GM12875 (cell line): Measurements from ENCODE around the gene RNASEH2A.

Experiments used
- H3K4me3 ChIP-seq: one replicate; pipeline ENCODE4 v1.5.1; 2011; ENCODE audit warnings: low read depth, low read length, control low read depth
- TF ChIP-seq, protein P1 (sequence below): IDR thresholded peaks from 2 replicates; pipeline ENCODE4 v1.5.1; 2011; ENCODE audit warnings: low read depth, mild to moderate bottlenecking, control low read depth, inconsistent platforms, low read length, moderate library complexity, borderline replicate concordance; ENCODE audit not compliant: insufficient read depth

Gene RNASEH2A

DNA sequence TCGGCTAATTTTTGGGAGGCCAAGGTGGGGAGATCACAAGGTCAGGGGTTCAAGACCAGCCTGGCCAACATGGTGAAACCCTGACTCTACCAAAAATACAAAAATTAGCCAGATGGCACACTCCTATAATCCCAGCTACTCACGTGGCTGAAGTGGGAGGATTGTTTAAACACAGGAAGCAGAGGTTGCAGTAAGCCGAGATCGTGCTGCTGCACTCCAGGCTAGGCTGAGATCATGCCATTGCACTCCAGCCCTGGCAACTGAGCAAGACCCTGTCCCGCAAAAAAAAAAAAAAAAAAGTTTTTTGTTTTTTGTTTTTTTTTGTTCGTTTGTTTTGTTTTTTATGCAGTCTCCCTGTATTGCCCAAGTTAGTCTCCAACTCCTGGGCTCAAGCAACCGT is 53.2 kb downstream of the RNASEH2A start:
- H3K4me3 ChIP-seq = no peak overlapping the region
- TF ChIP-seq, protein P1, sequence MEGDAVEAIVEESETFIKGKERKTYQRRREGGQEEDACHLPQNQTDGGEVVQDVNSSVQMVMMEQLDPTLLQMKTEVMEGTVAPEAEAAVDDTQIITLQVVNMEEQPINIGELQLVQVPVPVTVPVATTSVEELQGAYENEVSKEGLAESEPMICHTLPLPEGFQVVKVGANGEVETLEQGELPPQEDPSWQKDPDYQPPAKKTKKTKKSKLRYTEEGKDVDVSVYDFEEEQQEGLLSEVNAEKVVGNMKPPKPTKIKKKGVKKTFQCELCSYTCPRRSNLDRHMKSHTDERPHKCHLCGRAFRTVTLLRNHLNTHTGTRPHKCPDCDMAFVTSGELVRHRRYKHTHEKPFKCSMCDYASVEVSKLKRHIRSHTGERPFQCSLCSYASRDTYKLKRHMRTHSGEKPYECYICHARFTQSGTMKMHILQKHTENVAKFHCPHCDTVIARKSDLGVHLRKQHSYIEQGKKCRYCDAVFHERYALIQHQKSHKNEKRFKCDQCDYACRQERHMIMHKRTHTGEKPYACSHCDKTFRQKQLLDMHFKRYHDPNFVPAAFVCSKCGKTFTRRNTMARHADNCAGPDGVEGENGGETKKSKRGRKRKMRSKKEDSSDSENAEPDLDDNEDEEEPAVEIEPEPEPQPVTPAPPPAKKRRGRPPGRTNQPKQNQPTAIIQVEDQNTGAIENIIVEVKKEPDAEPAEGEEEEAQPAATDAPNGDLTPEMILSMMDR = no peak
